ENCODE measurements around the gene ZNF639. TPM values are rescaled to one million over a fixed set of nuclear protein-coding genes. Genes with fewer than 3 reads are reported as not detected.
A peak's percentile ranks its signal among the peaks of the same experiment; 100 is the strongest.

ZNF639 gene
- total and polyA plus RNA-seq, 2 of the 13 experiments (the other 11 are each of a cell fraction or from before 2014, with no cell fraction given) = 11.6 to 42.4 TPM

- TF ChIP-seq HNF1A (IDR thresholded peaks at IDR 0.05; ENCODE audit: low read depth) (no peak), HNF1A (CRISPR knock-in tag; IDR thresholded peaks at IDR 0.05; ENCODE audit: borderline replicate concordance) (peak; percentile 65; the same call in 1 of the 2 replicates), SSRP1 (CRISPR knock-in tag; IDR thresholded peaks at IDR 0.05) (no peak; the same call in 1 of the 2 replicates), ZNF501 (CRISPR knock-in tag; IDR thresholded peaks at IDR 0.05) (peak; percentile 64), DZIP1 (CRISPR knock-in tag; IDR thresholded peaks at IDR 0.05) (peak; percentile 68; the same call in 1 of the 2 replicates), NFRKB (IDR thresholded peaks at IDR 0.05) (no peak), TFDP2 (CRISPR knock-in tag; IDR thresholded peaks at IDR 0.05) (peak; percentile 64; the same call in 1 of the 2 replicates), ZNF10 (CRISPR knock-in tag; IDR thresholded peaks at IDR 0.05; ENCODE audit: borderline replicate concordance, low read depth) (no peak), ZNF333 (CRISPR knock-in tag; IDR thresholded peaks at IDR 0.05; ENCODE audit: borderline replicate concordance) (no peak), PHB2 (IDR thresholded peaks at IDR 0.05; ENCODE audit: partially characterized antibody) (no peak), YY1 (IDR thresholded peaks at IDR 0.05; ENCODE audit: insufficient read depth, insufficient replicate concordance, low read depth, low read length) (peak; percentile 81), ZNF276 (CRISPR knock-in tag; IDR thresholded peaks at IDR 0.05; ENCODE audit: low read depth) (peak; percentile 87), EEA1 (CRISPR knock-in tag; IDR thresholded peaks at IDR 0.05; ENCODE audit: borderline replicate concordance) (no peak), ZSCAN21 (CRISPR knock-in tag; IDR thresholded peaks at IDR 0.05; ENCODE audit: borderline replicate concordance) (peak; percentile 91), NCOA2 (CRISPR knock-in tag; IDR thresholded peaks at IDR 0.05) (no peak; the same call in 1 of the 2 replicates), RAD21 (CRISPR knock-in tag; IDR thresholded peaks at IDR 0.05) (peak; percentile 80), ZBTB38 (CRISPR knock-in tag; IDR thresholded peaks at IDR 0.05) (peak; percentile 41; the same call in 1 of the 2 replicates)
Measured at GRCh38 chr3:179322286-179323196, at the start of gene ZNF639 (continued).
